HG02763 (cell line): ENCODE data around the gene ZNF440.
"Not testable (repeated sequence)": the region's sequence is repeated elsewhere in the genome, so short reads cannot be mapped to it uniquely, and the experiment has no call there.

ENCODE experiments used
- ATAC-seq: cut with Tn5 transposase; IDR thresholded peaks from one replicate; pipeline ENCODE4 v1.9.1; 2021; ENCODE audit warnings: mild to moderate bottlenecking, moderate library complexity; ENCODE audit not compliant: unreplicated experiment

Gene ZNF440

GRCh38 chr19:11814029-11814699 is at the start of gene ZNF440:
Gene ZNF440, plus strand, starts transcription at chr19:11814273. Its CDS starts 175 bp downstream, at chr19:11814448.
- peak; percentile 97 for ATAC-seq

GRCh38 chr19:11766597-11767591 is 47.2 kb upstream of the ZNF440 start, which contains the start of gene ZNF441:
Gene ZNF441, plus strand, starts transcription at chr19:11767000. Its CDS starts 194 bp downstream, at chr19:11767194.
- peak; percentile 93 for ATAC-seq

- ATAC-seq, result peak; percentile 28
These were observed 46.4 kb upstream of the ZNF440 start for GRCh38 chr19:11767633-11768133.

- ATAC-seq, result no peak
These were observed 44.1 kb upstream of the ZNF440 start for GRCh38 chr19:11769995-11770394.

- ATAC-seq, result not testable (repeated sequence)
These were observed 42.6 kb upstream of the ZNF440 start for GRCh38 chr19:11771520-11771919.

- ATAC-seq, result not testable (repeated sequence)
These were observed 37.4 kb upstream of the ZNF440 start for GRCh38 chr19:11776669-11777068.

- ATAC-seq, result no peak
These were observed 33.5 kb upstream of the ZNF440 start for GRCh38 chr19:11780431-11781020.

GRCh38 chr19:11781295-11782057 is 32.6 kb upstream of the ZNF440 start:
- no peak for ATAC-seq

- ATAC-seq, result no peak
These were observed 30.3 kb upstream of the ZNF440 start for GRCh38 chr19:11783767-11784166.

- ATAC-seq, result no peak
These were observed 29.7 kb upstream of the ZNF440 start for GRCh38 chr19:11784356-11784755.

- no peak for ATAC-seq
These were observed 26.5 kb upstream of the ZNF440 start for GRCh38 chr19:11787536-11787935.

GRCh38 chr19:11792942-11793341 is 21.1 kb upstream of the ZNF440 start:
- ATAC-seq, result no peak

GRCh38 chr19:11797491-11797890 is 16.6 kb upstream of the ZNF440 start:
- ATAC-seq, result peak; percentile 42

GRCh38 chr19:11798391-11799330 is 15.4 kb upstream of the ZNF440 start, which contains the start of gene ZNF491:
Gene ZNF491, plus strand, starts transcription at chr19:11798523. Its CDS starts 7,431 bp downstream, at chr19:11805954.
- ATAC-seq, result peak; percentile 90

- no peak for ATAC-seq
These were observed 7.5 kb upstream of the ZNF440 start for GRCh38 chr19:11806354-11807098.

- no peak for ATAC-seq
These were observed 7.0 kb upstream of the ZNF440 start for GRCh38 chr19:11807099-11807380.

GRCh38 chr19:11813703-11814028 is 407 bp upstream of the ZNF440 start:
- peak; percentile 25 for ATAC-seq

- ATAC-seq, result no peak
These were observed 595 bp downstream of the ZNF440 start for GRCh38 chr19:11814700-11815035.
